Mucosa of stomach (tissue), 1 donor: ENCODE results near the gene FRMD6.

Experiments
- H3K27me3 ChIP-seq: one replicate; pipeline ENCODE4 v1.7.0; 2013; ENCODE audit warnings: mild to moderate bottlenecking, low read length; ENCODE audit not compliant: control insufficient read depth, insufficient read depth
- H3K36me3 ChIP-seq: one replicate; pipeline ENCODE4 v1.7.0; 2013; ENCODE audit warnings: low read length; ENCODE audit not compliant: control insufficient read depth, insufficient read depth
- H3K4me1 ChIP-seq: one replicate; pipeline ENCODE4 v1.7.0; 2013; ENCODE audit warnings: mild to moderate bottlenecking, low read length; ENCODE audit not compliant: control insufficient read depth, insufficient read depth
- H3K4me3 ChIP-seq: one replicate; pipeline ENCODE4 v1.7.0; 2013; ENCODE audit warnings: low read length
- H3K9ac ChIP-seq: one replicate; pipeline ENCODE4 v1.7.0; 2013; ENCODE audit warnings: mild to moderate bottlenecking, low read length, moderate library complexity
- H3K9me3 ChIP-seq: one replicate; pipeline ENCODE4 v1.7.0; 2013; ENCODE audit warnings: mild to moderate bottlenecking, low read length, moderate library complexity; ENCODE audit not compliant: control insufficient read depth
- donor health status: Pancreatic carcinoma.

The FRMD6 gene

GRCh38 chr14:51636109-51636508, 15.6 kb upstream of the FRMD6 start:
- H3K9me3 ChIP-seq: no peaks in the 10 kb centered on the region
- H3K4me3 ChIP-seq: no peak overlapping the region
- no peaks in the 10 kb centered on the region for H3K4me1 ChIP-seq
- no peaks in the 10 kb centered on the region for H3K36me3 ChIP-seq
- no peak overlapping the region for H3K9ac ChIP-seq
- H3K27me3 ChIP-seq: no peaks in the 10 kb centered on the region

- no peak overlapping the region for H3K4me3 ChIP-seq
These were observed 13.4 kb upstream of the FRMD6 start for GRCh38 chr14:51638071-51638944.

GRCh38 chr14:51639668-51640316, 11.9 kb upstream of the FRMD6 start:
- H3K9ac ChIP-seq: no peak overlapping the region
- H3K4me1 ChIP-seq: no peaks in the 10 kb centered on the region

More at GRCh38 chr14:51638071-51638944, 13.4 kb upstream of the FRMD6 start:
- H3K4me1 ChIP-seq: no peaks in the 10 kb centered on the region
- H3K9ac ChIP-seq: no peak overlapping the region
- H3K27me3 ChIP-seq: no peaks in the 10 kb centered on the region
- no peaks in the 10 kb centered on the region for H3K36me3 ChIP-seq
- no peaks in the 10 kb centered on the region for H3K9me3 ChIP-seq

GRCh38 chr14:51643140-51643539, 8.6 kb upstream of the FRMD6 start:
- no peaks in the 10 kb centered on the region for H3K36me3 ChIP-seq
- H3K4me3 ChIP-seq: no peak overlapping the region
- no peaks in the 10 kb centered on the region for H3K9me3 ChIP-seq
- H3K9ac ChIP-seq: no peak overlapping the region
- no peaks in the 10 kb centered on the region for H3K4me1 ChIP-seq
- no peaks in the 10 kb centered on the region for H3K27me3 ChIP-seq

More at GRCh38 chr14:51639668-51640316, 11.9 kb upstream of the FRMD6 start:
- H3K27me3 ChIP-seq: no peaks in the 10 kb centered on the region
- no peaks in the 10 kb centered on the region for H3K36me3 ChIP-seq
- no peak overlapping the region for H3K4me3 ChIP-seq
- no peaks in the 10 kb centered on the region for H3K9me3 ChIP-seq

GRCh38 chr14:51644217-51644933, 7.3 kb upstream of the FRMD6 start:
- no peak overlapping the region for H3K4me3 ChIP-seq
- no peak overlapping the region for H3K9ac ChIP-seq
- H3K4me1 ChIP-seq: no peaks in the 10 kb centered on the region
- no peaks in the 10 kb centered on the region for H3K9me3 ChIP-seq
- H3K36me3 ChIP-seq: no peaks in the 10 kb centered on the region
- H3K27me3 ChIP-seq: no peaks in the 10 kb centered on the region

- peaks cover 3% of the 10 kb centered on the region for H3K27me3 ChIP-seq
- no peak overlapping the region for H3K4me3 ChIP-seq
- no peaks in the 10 kb centered on the region for H3K36me3 ChIP-seq
- H3K9ac ChIP-seq: no peak overlapping the region
- no peaks in the 10 kb centered on the region for H3K9me3 ChIP-seq
- H3K4me1 ChIP-seq: peaks cover 3% of the 10 kb centered on the region
These were observed 3.4 kb upstream of the FRMD6 start for GRCh38 chr14:51648296-51648695.

GRCh38 chr14:51650716-51651387, 858 bp upstream of the FRMD6 start:
- H3K9ac ChIP-seq: peak overlapping the region; percentile 83
- H3K9me3 ChIP-seq: no peaks in the 10 kb centered on the region
- H3K36me3 ChIP-seq: no peaks in the 10 kb centered on the region
- peak overlapping the region; percentile 67 for H3K4me3 ChIP-seq
- H3K4me1 ChIP-seq: peaks cover 3% of the 10 kb centered on the region
- H3K27me3 ChIP-seq: peaks cover 3% of the 10 kb centered on the region

GRCh38 chr14:51652168-51653078, 713 bp downstream of the FRMD6 start:
- no peaks in the 10 kb centered on the region for H3K9me3 ChIP-seq
- peaks cover 3% of the 10 kb centered on the region for H3K4me1 ChIP-seq
- H3K36me3 ChIP-seq: no peaks in the 10 kb centered on the region
- H3K27me3 ChIP-seq: peaks cover 3% of the 10 kb centered on the region
- peak overlapping the region; percentile 74 for H3K4me3 ChIP-seq
- peak overlapping the region; percentile 76 for H3K9ac ChIP-seq

GRCh38 chr14:51653079-51653774, 1.5 kb downstream of the FRMD6 start:
- Histone ChIP-seq H3K36me3 (no peaks in the 10 kb centered on the region), H3K9me3 (no peaks in the 10 kb centered on the region), H3K4me1 (peaks cover 3% of the 10 kb centered on the region), H3K9ac (peak overlapping the region; percentile 76), H3K4me3 (no peak overlapping the region), H3K27me3 (peaks cover 3% of the 10 kb centered on the region)

GRCh38 chr14:51653775-51654532, 2.2 kb downstream of the FRMD6 start:
- Histone ChIP-seq H3K4me1 (peaks cover 3% of the 10 kb centered on the region), H3K27me3 (peaks cover 3% of the 10 kb centered on the region), H3K9ac (no peak overlapping the region), H3K4me3 (no peak overlapping the region), H3K36me3 (no peaks in the 10 kb centered on the region), H3K9me3 (no peaks in the 10 kb centered on the region)
